NCI-H774 (cell line): Measurements from ENCODE around the gene TOR2A.

Source experiments
- DNase-seq: peaks from one replicate; lab custom pipeline; 2025; lab: John Stamatoyannopoulos, UW

The TOR2A gene

DNA sequence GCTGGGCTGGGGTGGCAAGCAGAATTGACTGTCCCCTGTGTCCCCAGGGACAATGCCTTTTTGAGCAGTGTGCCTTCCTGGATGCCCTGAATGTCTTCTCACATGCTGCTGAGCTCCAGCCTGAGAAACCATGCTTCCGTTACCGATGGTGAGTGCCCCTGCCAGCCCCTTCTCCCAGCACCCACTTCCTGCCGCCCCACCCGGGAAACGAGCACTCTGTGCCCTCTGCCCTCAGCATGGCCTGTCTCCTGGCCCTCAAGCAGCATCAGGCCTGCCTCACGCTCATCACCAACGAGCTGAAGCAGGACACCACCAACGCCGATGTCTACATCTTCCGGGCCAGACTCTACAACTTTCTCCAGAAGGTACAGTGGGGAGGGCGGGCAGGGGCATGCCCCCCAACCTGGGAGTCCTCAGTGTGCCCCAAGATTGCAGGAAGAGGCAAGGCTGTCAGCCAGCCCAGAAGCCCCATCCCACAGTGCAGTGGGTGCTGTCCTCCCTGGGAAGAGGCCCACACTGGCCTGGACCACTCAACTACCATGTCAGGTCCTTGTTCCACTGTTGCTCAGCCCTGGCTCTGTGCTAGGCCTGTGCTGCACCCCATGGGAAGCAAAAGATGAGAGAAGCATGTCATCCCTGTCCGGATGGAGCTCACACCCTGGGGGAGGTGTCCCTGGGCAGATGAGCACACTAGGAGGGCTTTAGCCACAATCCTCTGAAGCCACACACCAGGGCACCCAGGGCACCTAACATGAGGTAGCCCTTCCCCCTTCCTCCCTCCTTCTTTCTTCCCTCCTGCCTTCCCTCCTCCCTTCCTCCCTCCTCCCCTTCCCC is 14.8 kb downstream of the TOR2A start:
- DNase-seq = no peak

DNA sequence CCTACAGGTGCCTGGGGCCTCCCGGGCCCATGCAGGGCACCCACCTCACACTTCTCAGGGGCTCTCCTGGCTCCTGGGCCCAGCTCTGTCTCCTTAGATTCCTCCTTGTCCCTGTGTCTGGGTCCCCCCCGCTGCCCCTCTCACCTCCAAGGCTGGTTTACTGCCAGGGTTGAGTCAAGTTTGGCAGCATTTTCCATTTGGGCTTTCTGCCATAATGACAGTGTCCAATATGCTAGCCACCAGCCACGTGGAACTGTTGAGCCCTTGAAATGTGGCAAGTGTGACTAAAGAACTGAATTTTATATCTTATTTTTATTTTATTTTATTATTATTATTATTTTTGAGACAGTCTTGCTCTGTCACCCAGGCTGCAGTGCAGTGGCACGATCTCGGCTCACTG is 17.3 kb downstream of the TOR2A start:
- DNase-seq = no peak

DNA sequence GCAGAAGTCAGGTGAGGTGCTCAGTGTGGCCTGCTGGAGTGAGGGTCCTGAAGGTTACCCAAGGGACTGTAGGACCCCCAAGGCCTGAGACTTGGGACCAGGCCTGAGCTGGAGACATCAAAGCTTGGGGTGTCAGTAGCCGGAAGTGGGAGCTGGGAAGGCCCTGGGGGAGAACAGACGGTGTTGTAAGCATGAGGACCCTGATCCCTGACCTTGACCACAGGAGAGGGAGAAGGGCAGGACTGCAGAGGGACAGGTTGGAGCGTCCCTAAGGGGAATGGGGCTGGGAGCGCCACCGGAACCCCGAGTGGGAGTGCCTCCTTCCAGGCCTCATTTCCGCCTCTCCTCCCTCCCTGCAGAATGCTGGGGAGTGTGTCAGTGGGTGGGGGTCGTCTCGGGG is 18.7 kb downstream of the TOR2A start:
- no peak for DNase-seq

DNA sequence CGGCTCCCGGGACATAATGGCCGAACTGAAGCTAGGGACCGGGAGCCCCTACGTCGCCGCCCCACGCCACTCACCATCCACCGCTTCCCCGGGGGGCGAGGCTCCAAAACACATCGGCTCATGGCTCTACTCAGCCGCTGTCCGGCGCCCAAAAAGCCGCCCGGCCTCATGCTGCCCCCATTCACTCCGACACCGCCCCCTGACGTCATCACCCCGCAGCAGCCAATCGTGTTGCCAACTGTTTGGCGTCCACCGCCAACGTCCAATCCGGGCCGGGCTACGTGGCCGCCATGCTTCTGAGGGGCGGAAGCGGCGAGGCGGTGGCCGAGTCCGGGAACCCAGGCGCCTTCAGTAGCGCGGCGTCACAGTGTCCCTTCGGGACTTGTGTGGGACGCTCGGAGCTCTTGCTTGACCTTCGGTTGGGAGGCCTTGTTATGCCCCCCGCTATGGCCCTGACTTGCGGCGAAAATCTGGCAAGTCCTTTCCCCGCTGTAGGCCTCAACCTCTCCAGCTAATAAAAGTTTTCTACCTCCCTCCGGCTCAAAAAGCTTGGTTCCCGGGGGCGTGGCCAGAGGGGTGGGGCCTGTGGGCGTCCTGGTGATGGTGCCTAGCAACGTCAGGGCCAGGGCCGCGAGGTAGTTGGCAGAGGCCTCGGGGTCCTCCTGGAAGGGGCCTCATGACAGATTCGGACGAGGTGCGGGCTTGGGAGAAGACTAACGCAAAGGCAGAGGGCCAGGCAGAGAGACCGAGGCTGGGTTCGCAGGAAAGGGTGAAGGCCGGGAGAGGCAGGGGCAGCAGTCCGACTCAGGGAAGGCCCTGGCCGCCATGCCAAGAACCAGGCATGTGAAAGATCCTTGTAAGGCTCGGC is 19.4 kb downstream of the TOR2A start, which contains the start of the genes PTRH1 and TTC16:
Gene PTRH1 (minus strand): TSS at position 194 of the 868 bp plus-strand sequence. CDS start 24 bp downstream, at position 170.
Gene TTC16 (plus strand): TSS at position 610 of the 868 bp plus-strand sequence. CDS start 67 bp downstream, at position 677.
- DNase-seq = peak; percentile 97

DNA sequence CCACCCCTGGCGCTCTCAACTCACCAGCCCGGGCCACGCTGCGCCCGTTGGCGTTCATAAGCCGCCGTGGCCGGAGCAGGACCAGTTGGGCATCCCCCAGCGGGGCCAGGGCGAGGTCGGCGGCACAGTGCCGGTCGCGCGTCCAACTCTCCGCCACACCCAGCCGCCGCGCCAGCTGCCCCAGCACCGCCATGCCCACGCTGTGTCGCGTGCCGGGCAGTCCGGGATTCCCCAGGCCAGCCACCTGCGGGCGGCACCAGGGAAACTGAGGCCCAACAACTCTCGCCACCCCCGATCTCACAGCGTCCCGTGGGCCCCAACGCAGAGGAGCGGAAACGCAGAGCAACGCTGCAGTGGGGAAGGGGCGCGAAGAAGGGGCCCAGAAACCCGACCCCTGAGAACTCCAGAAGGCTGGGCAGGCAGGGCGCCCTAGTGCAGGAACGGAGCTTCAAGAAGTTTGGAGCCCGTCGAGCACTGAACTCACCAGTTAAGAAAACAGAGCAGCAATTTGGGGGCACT is 20.1 kb downstream of the TOR2A start:
- no peak for DNase-seq

DNA sequence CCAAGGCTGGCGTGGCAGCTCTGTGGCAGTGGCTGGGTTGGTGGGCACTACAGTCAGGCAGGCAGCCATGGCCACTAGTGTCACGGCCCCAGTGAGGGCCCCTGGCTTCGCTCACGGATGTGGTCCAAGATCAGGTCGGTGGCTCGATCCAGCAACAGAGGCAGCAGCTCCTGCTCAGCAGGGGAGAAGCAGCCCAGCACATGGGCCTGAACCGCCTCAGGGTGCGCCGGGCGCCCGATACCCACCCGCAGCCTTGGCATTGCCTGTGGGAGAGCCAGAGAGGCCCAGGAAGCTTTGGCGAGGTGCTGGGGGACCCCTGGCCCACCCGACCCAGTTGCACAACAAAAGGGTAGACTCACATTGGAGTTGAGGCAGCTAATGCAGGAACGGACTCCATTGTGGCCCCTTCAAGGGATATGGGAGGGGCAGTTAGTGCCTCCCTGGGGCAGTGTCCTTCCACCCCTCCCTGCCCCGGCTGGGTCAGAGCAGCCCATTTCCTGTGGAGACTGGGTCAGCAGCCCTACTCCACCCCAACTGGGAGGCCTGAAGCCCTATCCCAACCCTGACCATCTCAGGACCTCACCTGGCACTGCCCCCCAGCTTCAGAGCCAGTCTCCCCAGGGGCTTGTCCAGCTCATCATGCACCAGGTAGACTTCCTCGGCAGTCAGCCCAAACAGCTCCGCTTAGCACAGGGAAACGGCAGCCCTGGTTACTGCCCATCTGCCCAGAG is 20.9 kb downstream of the TOR2A start:
- DNase-seq = no peak

DNA sequence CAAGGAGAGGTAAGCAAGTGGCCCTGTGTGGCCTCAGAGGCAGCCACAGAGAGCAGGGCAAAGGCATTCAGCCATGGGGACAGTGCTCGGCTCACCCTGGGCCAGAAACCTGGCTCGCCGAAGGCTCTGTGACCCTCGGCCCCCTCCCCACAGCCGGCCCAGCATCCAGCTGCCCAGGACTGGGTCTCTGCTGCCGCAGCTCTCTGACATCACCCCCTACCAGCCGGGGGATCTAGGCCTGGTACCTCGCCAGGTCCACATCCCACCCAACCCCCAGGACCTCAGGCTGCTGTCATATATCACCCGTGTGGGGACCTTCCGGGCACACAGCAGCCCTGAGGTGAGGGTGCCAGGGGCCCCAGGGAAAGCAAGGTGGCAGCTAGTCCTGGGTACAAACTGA is 22.2 kb downstream of the TOR2A start:
- DNase-seq = no peak

DNA sequence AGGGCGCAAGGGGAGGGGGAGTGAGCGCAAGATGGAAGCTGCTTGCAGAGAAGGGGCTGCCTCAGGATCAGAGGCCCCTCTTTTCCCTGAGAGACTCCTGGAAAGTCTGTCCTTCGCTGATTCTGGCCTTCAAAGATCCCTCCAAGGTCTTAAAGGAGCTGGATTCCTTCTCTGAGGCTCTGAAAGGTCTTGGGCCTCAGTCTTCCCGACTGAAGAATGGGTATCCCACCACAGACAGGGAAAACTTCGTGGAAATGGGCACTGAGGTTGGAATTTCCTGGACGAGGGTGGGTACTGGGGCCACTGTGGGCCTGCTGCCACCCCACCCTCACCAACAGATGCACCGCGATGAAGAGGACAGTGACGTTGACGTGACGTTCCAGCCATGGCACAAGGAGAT is 22.7 kb downstream of the TOR2A start:
- DNase-seq = no peak

DNA sequence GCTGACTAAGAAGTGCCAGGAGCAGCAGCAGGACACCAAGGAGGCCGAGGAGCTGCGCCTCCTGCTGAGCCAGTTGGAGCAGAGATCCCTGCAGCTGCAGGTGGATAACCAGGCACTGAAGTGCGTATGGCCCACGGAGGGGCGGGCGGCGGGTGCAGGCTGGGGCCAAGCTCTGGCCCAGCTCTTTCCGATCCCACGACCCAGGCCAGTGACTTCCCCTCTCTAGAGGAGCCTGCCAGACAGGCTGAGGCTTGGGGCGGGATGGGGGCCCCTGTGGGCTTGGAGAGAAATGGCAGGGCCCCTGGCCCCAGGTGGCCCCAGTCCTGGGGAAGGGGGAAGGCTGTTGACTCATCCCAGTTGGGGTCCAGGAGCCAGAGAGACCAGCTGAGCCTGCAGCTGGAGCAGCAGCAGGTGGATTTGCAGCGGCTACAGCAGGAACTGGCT is 23.2 kb downstream of the TOR2A start:
- DNase-seq = peak; percentile 21

DNA sequence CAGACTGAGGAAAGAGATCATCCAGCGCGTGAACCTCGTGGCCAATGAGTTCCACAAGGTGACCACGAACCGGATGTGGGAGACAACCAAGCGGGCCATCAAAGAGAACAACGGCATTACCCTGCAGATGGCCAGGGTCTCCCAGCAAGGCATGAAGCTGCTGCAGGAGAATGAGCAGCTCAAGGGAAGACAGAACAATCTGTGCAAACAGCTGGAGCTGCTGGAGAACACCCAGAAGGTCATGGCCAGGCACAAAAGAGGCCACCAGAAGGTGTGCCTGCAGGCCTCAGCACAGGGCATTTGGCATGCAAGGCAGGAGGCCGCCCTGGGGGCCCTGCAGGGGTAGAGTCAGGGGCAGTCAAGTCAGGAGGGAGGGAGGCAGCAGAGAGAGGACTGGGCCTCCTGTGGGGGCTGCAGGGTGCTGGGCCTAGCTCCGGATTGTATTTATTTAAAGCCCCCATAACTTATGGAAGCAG is 23.8 kb downstream of the TOR2A start:
- DNase-seq = no peak

DNA sequence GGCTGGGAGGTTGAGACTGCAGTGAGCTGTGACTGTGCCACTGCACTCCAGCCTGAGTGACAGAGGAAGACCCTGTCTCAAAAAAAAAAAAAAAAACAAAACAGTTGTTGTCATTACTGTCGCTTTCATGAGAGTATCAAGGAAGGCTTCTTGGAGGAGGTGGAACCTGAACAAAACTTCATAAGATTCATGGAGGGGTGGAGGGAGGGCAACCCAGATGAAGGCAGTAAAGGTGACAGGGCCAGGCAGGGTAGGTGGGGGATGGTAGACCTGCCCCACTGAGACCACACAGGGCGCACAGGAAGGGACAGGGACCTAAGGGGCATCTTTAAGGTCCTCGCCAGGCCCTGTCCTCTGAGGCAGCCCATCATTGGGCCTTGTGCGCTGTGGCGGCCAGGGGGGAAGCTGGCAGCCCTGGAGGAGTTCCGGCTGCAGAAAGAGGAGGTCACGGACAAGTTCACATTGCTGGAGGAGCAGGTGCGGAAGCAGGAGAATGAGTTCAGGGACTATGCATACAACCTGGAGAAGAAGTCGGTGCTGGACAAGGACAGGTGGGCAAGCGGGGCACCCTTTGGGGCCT is 24.8 kb downstream of the TOR2A start:
- no peak for DNase-seq

DNA sequence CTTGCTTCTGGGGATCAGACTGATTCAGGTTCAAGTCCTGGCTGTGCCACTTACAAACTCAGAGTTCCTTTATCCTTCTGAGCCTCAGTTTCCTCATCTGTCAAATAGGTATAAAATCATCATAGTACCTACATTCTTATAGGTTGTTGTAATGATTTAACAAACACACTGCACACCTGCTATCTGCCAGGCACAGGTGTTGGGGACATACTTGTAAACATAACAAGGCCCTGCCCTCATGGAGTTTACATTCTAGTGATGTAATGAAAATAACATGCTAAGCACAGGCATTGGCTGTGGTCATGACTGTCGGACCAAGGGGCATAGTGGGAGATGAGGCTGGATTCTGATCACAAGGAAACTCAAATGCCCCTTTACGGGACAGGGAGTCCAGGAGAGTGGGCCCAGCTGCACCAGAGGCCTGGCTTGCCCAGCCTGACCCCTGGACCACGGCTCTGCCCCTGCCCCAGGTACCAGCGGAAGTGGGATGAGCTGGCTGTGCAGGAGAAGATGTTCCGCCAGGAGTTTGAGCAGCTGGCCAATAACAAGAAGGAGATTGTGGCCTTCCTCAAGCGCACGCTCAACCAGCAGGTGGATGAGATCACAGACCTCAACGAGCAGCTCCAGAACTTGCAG is 26.0 kb downstream of the TOR2A start:
- no peak for DNase-seq

DNA sequence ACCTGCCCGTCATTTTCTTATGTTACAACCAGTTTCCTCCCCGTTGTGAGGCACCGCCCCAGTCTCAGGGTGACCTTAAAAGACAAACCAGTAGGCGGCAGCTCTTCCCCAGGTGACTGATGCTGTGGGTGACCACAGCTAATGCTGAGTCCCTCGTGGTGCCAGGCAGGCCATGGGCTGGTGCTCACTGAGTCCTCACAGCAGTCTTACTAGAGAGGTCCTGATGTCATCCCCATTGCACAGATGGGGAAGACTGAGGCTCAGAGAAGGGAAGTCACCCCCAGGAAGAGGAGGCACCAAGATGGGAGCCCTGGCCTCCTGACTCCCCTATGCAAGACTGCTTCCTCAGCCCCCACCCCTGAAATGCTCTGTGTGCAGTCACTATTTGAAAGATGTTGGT is 27.3 kb downstream of the TOR2A start:
- DNase-seq = peak; percentile 11

DNA sequence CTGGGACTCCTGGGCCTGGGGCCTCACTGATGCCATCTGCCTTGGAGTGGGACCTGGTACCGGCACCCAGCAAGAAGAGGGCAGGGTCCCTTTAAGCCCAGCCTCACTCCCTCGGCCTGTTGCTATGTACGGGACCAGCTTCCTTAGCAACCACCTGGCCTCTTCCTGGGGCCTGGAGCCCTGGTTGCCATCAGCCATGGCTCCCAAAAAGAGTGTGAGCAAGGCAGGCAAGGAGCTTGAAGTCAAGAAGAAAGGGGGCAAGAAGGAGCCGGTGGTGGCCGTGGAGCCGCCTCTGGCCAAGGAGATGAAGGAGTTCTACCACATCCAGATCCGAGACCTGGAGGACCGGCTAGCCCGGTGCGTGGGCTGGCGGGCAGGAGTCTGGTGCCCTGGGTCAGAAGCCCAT is 28.3 kb downstream of the TOR2A start, which contains the start of gene CFAP157:
Gene CFAP157 (plus strand): TSS at position 153 of the 406 bp plus-strand sequence. CDS start 44 bp downstream, at position 197.
- DNase-seq = peak; percentile 67

DNA sequence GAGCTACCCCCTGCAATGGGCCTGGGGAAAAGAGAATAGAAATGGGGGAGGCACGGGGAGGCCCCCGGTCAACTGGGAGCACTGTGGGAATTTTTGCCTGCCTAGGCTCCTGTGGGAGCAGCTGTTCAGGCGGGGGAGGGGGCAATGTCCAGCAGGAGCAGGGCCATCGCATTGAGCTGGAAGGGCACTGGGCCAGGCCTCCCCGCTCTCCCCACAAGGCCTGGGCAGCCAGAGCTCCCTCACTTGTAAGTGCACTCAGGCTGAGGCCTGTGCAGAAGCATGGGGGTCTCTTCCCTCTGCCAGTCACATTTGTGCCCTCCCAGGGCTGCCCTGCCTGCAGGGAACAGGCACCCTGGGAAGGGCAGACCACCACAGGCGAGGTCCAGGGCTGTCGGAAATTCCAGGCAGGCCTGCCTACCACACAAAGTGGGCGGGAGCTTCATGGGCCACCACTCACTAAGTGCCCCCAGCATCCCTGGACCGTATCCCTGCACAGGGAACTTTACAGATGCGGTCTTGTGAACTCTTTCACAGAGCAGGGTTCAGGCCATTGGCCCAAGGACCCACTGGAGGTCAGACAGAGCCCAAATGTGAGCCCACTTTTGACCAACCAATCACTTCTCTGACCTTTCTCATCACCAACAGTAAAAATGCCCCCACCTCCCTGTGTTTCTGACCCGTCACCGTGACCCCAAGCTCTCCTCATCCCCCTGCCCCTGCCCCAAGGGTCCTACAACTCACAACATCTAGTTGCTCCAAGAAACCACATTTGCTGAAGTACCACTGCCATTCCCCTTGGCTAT is 29.3 kb downstream of the TOR2A start:
- no peak for DNase-seq

DNA sequence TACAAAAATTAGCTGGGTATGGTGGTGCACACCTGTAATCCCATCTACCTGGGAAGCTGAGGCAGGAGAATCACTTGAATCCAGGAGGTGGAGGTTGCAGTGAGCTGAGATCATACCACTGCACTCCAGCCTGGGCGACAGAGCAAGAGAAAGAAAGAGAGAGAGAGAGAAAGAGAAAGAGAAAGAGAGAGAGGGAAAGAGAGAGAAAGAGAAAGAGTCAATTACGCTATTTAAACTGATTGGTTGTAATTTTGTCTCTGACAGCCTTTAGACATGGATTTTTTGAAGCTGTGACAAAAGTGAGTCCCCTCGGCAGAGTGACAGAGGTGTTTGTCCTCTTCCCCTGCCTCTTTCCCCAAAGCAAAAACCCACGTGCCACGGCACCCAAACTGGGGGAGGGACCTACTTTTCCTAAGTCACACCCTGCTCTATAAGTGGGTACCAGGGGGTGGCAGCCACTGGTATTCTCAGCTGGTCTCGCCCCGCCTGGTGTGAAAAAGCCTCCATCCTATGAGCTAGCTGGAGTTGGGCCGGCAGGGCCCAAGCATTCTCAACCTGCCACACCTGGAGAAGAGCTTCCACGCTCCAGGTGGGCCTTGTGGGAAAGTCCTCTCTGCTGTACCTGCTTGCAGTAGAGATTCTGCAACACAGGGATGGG is 31.7 kb downstream of the TOR2A start:
- DNase-seq = no peak

DNA sequence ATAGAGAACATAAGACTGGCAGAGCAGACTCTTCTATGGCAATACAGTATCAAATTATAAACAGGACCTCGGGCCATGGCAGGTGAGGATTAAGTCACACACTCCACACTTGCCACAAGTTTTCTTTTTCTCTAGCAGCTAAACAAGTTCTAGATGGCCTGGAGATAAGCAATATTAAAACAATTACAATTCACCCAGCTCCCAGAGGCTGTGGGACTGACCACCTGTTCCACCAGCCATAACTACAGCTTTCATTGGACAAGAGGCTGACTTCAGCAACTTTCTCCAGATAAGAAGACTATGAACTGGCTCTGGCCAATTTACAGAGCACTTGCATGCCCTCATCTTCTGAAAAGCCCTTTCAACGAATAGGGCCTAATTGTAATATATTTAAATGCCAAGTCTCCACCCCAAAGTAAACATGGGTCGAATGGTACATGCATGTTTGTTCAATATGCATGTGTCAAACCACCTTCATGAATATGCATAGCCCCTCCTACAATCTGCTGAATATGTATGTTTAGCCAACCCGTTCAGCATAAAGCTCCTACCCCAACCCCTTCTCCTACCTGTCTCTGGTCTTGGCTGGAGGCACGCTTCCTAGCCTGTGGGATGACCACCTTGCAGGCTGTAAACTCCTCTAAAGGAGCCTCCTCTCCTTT is 34.4 kb downstream of the TOR2A start:
- no peak for DNase-seq

DNA sequence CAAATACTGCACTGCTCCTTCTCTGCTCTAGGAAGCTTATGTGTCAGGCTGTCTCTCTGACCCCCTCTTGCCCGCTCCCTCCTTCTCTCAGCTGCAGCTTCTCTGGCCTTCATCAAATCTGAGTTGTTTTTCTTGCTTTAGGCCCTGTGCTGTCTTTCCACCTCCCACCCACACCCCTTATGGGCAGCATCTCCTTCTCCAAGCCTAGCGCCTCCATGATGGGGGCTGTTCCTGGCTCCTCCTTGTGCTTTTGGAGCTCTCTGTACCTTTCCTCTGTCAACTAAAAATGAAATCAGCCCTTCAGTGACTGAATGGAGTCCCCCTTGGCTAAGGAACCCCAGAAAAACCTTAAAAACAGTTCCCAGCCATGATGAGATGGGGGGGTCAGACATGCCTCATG is 35.0 kb downstream of the TOR2A start:
- DNase-seq = no peak
